Measurements from ENCODE around the gene RACGAP1. TPM values are rescaled to one million over a fixed set of nuclear protein-coding genes. Genes with fewer than 3 reads are reported as not detected.

Gene RACGAP1, protein sequence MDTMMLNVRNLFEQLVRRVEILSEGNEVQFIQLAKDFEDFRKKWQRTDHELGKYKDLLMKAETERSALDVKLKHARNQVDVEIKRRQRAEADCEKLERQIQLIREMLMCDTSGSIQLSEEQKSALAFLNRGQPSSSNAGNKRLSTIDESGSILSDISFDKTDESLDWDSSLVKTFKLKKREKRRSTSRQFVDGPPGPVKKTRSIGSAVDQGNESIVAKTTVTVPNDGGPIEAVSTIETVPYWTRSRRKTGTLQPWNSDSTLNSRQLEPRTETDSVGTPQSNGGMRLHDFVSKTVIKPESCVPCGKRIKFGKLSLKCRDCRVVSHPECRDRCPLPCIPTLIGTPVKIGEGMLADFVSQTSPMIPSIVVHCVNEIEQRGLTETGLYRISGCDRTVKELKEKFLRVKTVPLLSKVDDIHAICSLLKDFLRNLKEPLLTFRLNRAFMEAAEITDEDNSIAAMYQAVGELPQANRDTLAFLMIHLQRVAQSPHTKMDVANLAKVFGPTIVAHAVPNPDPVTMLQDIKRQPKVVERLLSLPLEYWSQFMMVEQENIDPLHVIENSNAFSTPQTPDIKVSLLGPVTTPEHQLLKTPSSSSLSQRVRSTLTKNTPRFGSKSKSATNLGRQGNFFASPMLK
- total RNA-seq (2021; ENCODE audit: unreplicated experiment) (147 TPM), Bru-seq, nascent RNA (percentile 93 among the genes with signal in this experiment), BruChase-seq, experiment 1, labeled RNA remaining after a 2-hour chase (percentile 91 among the genes with signal in this experiment), BruChase-seq, experiment 2, labeled RNA remaining after a 6-hour chase (percentile 94 among the genes with signal in this experiment)
- polyA plus RNA-seq (2012; ENCODE audit: insufficient read length), result 63.2 TPM
- long read RNA-seq, transcript RACGAP1-201 (17 exons, 3,073 nt), result major isoform, 10 of 40 reads
- long read RNA-seq, partial matches to known transcripts, result 1 of 40 reads
- long read RNA-seq, other reads (novel, unspliced or antisense), result 26 of 40 reads

DNA sequence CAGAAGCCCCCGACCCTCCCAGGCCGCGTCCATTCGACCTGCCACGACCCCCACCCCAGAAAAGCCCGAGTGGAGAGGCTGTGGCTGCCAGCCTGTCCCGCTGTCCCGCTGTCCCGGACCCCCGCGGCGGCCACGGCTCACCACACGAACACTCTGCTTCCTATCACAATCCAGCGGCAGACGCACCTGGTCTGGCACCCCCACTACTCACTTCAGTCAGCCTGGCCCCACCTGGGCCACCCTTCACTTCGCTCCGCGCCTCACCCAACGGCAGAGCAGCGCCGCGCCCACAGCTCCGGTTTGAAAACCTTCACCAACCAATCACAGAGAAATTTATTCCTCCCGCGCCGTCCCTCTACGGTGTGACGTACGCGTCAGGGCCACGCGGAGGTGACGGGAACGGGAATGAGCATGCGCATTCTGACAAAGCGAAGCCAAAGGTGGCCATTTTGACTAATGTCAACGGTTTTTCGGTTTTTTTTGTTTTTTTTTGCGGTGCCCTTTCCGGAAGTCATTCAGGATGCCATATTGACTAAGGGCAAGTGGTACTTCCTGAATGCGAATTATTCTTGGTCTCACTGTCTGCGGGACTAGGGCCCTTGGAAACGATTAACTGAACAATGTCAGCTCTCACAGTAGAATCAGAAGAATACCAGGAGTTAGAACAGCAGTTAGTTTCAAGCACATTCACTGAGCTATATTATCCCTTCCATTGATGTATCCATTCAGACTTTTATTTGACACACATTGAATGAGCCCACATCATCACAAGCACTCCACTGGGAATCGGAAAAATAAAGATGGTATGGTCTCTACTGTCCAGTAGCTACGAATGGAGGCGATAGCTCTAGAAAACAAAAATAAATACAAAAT is at the start of gene RACGAP1:
Gene RACGAP1, minus strand, starts transcription at position 308 of the 873 bp plus-strand sequence. CDS start 8,779 bp downstream, outside the sequence.
- DNase-seq (ENCODE audit: low read depth, low spot score), result peak; percentile 98
- H3K4me3 ChIP-seq (ENCODE audit: low read depth in 2 of 2, low read length in 2 of 2), result peak within 1 kb of the TSS; percentile 71 to 85
- no peaks in the 10 kb centered on the region for H3K27me3 ChIP-seq (ENCODE audit: control insufficient read depth, insufficient read depth, low read length)
- peak; percentile 99 for ATAC-seq
- POLR2A ChIA-PET, result interaction anchor here (0.6 kb wide), 1 partner anchor 496 kb away, joined by 13 read pairs; no protein-coding TSS in a partner anchor
- no peaks in the 10 kb centered on the region for H3K9me3 ChIP-seq (ENCODE audit: control insufficient read depth, insufficient read depth, low read depth, low read length)
- no TSS peak for BruUV-seq (replicated peaks)
- H3K4me1 ChIP-seq (ENCODE audit: control insufficient read depth, insufficient read depth, low read length), result peaks cover 33% of the 10 kb centered on the region
- TF ChIP-seq, protein P1, sequence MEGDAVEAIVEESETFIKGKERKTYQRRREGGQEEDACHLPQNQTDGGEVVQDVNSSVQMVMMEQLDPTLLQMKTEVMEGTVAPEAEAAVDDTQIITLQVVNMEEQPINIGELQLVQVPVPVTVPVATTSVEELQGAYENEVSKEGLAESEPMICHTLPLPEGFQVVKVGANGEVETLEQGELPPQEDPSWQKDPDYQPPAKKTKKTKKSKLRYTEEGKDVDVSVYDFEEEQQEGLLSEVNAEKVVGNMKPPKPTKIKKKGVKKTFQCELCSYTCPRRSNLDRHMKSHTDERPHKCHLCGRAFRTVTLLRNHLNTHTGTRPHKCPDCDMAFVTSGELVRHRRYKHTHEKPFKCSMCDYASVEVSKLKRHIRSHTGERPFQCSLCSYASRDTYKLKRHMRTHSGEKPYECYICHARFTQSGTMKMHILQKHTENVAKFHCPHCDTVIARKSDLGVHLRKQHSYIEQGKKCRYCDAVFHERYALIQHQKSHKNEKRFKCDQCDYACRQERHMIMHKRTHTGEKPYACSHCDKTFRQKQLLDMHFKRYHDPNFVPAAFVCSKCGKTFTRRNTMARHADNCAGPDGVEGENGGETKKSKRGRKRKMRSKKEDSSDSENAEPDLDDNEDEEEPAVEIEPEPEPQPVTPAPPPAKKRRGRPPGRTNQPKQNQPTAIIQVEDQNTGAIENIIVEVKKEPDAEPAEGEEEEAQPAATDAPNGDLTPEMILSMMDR (IDR thresholded peaks at IDR 0.05), result no peak
- TF ChIP-seq SIN3A (IDR thresholded peaks at IDR 0.05; ENCODE audit: borderline replicate concordance, insufficient read depth, low read depth, low read length), result peak; percentile 96
- peak; percentile 69 for TF ChIP-seq TCF7L2 (IDR thresholded peaks at IDR 0.05; ENCODE audit: low read depth, low read length)
- peak; percentile 74; the same call in 1 of the 2 replicates for TF ChIP-seq POLR2AphosphoS5 (IDR thresholded peaks at IDR 0.05; ENCODE audit: low read depth, low read length)
- peak within 1 kb of the TSS; percentile 99 for H3K27ac ChIP-seq (ENCODE audit: low read length)
- intact Hi-C loops (cut with micrococcal nuclease; ENCODE audit: unreplicated experiment) (no loop called here), in situ Hi-C loops (cut with HindIII; ENCODE audit: low pct_unique_long_range_greater_than_20kb, low sequenced_read_pairs) (no loop called here)
- no peaks in the 10 kb centered on the region for H3K36me3 ChIP-seq (ENCODE audit: control insufficient read depth, insufficient read depth, low read length)
- CTCF ChIA-PET, result interaction anchor here (1.0 kb wide), 1 partner anchor 23 kb away, joined by 3 read pairs; no protein-coding TSS in a partner anchor

DNA sequence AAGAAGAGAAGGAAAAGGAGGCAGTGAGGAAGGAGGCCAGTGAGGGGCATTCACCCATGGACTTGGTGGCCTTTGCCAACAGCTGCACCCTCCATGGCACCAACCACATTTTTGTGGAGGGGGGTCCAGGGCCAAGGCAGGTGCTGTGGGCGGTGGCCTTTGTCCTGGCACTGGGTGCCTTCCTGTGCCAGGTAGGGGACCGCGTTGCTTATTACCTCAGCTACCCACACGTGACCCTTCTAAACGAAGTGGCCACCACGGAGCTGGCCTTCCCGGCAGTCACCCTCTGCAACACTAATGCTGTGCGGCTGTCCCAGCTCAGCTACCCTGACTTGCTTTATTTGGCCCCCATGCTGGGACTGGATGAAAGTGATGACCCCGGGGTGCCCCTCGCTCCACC is 48.4 kb upstream of the RACGAP1 start:
- DNase-seq (ENCODE audit: low read depth, low spot score), result no peak
- ChIA-PET POLR2A (interaction anchor here (0.6 kb wide), 1 partner anchor 11 kb away, joined by 13 read pairs; the partner anchor contains the start of gene SMARCD1), CTCF (interaction anchor here (0.7 kb wide), 1 partner anchor 107 kb away, joined by 3 read pairs; no protein-coding TSS in a partner anchor)
- no peaks in the 10 kb centered on the region for H3K9me3 ChIP-seq (ENCODE audit: control insufficient read depth, insufficient read depth, low read depth, low read length)
- no peak overlapping the region for H3K27ac ChIP-seq (ENCODE audit: low read length)
- H3K4me3 ChIP-seq (ENCODE audit: low read depth in 2 of 2, low read length in 2 of 2), result no peak overlapping the region
- BruUV-seq (replicated peaks), result no TSS peak
- ATAC-seq, result no peak
- H3K4me1 ChIP-seq (ENCODE audit: control insufficient read depth, insufficient read depth, low read length), result 0 out of 2 replicates have a peak, but pooled peaks cover 3% of the 10 kb centered on the region
- intact Hi-C loops (cut with micrococcal nuclease; ENCODE audit: unreplicated experiment) (no loop called here), in situ Hi-C loops (cut with HindIII; ENCODE audit: low pct_unique_long_range_greater_than_20kb, low sequenced_read_pairs) (no loop called here)
- no peak for TF ChIP-seq POLR2AphosphoS5 (IDR thresholded peaks at IDR 0.05; ENCODE audit: low read depth, low read length)
- TF ChIP-seq, protein P2, sequence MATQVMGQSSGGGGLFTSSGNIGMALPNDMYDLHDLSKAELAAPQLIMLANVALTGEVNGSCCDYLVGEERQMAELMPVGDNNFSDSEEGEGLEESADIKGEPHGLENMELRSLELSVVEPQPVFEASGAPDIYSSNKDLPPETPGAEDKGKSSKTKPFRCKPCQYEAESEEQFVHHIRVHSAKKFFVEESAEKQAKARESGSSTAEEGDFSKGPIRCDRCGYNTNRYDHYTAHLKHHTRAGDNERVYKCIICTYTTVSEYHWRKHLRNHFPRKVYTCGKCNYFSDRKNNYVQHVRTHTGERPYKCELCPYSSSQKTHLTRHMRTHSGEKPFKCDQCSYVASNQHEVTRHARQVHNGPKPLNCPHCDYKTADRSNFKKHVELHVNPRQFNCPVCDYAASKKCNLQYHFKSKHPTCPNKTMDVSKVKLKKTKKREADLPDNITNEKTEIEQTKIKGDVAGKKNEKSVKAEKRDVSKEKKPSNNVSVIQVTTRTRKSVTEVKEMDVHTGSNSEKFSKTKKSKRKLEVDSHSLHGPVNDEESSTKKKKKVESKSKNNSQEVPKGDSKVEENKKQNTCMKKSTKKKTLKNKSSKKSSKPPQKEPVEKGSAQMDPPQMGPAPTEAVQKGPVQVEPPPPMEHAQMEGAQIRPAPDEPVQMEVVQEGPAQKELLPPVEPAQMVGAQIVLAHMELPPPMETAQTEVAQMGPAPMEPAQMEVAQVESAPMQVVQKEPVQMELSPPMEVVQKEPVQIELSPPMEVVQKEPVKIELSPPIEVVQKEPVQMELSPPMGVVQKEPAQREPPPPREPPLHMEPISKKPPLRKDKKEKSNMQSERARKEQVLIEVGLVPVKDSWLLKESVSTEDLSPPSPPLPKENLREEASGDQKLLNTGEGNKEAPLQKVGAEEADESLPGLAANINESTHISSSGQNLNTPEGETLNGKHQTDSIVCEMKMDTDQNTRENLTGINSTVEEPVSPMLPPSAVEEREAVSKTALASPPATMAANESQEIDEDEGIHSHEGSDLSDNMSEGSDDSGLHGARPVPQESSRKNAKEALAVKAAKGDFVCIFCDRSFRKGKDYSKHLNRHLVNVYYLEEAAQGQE (IDR thresholded peaks at IDR 0.05; ENCODE audit: insufficient read depth in 1 of 2, low read depth in 2 of 2, low read length in 1 of 2), result no peak
- TF ChIP-seq SIN3A (IDR thresholded peaks at IDR 0.05; ENCODE audit: borderline replicate concordance, insufficient read depth, low read depth, low read length), result no peak
- TF ChIP-seq, protein P1 (IDR thresholded peaks at IDR 0.05), result no peak
- no peak for TF ChIP-seq TCF7L2 (IDR thresholded peaks at IDR 0.05; ENCODE audit: low read depth, low read length)
- no peaks in the 10 kb centered on the region for H3K36me3 ChIP-seq (ENCODE audit: control insufficient read depth, insufficient read depth, low read length)
- H3K27me3 ChIP-seq (ENCODE audit: control insufficient read depth, insufficient read depth, low read length), result no peaks in the 10 kb centered on the region
